ENCODE data around the gene ZNF655. TPM values are rescaled to one million over a fixed set of nuclear protein-coding genes. Genes with fewer than 3 reads are reported as not detected.
A peak's percentile ranks its signal among the peaks of the same experiment; 100 is the strongest.

The ZNF655 gene
- total and polyA plus RNA-seq, 2 of the 8 experiments (the other 6 are each of a cell fraction or from before 2014, with no cell fraction given): 27.1 to 37.8 TPM

GRCh38 chr7:99579956-99580777 is 21.7 kb downstream of the ZNF655 start (continued):
- TF ChIP-seq CHD7 (IDR thresholded peaks at IDR 0.05; ENCODE audit: insufficient replicate concordance, low read length) (no peak), TAF7 (optimal IDR thresholded peaks at IDR 0.05; ENCODE audit: borderline replicate concordance, low read depth, low read length) (peak; percentile 50), BCL11A (IDR thresholded peaks at IDR 0.05; ENCODE audit: low read depth in 2 of 2, low read length in 2 of 2) (no peak), HDAC6 (IDR thresholded peaks at IDR 0.05; ENCODE audit: low read depth, low read length) (no peak), BACH1 (IDR thresholded peaks at IDR 0.05; ENCODE audit: low read length) (no peak), NANOG (IDR thresholded peaks at IDR 0.05; ENCODE audit: insufficient read depth, low read depth, low read length, poor library complexity, severe bottlenecking) (no peak), POLR2A (IDR thresholded peaks at IDR 0.05; ENCODE audit: control extremely low read depth in 1 of 2, low read depth in 2 of 2, low read length in 2 of 2) (peak in 1 of 2 experiments; percentile 63; a peak in 1 of 3 replicates), SP1 (IDR thresholded peaks at IDR 0.05; ENCODE audit: low read depth, low read length) (no peak), SAP30 (IDR thresholded peaks at IDR 0.05; ENCODE audit: insufficient read depth, insufficient replicate concordance, low read length) (no peak), FOSL1 (IDR thresholded peaks at IDR 0.05; ENCODE audit: insufficient read depth, low read depth, low read length) (no peak)

All from H1 (cell line).